NCI-H774 (cell line): Measurements from ENCODE around the gene RSPH1.

Experiments used
- DNase-seq: peaks from one replicate; lab custom pipeline; 2025; lab: John Stamatoyannopoulos, UW

RSPH1 gene

GRCh38 chr21:42531771-42532170 lies 35.7 kb upstream of the RSPH1 start:
- DNase-seq: no peak

GRCh38 chr21:42530167-42530518 lies 34.1 kb upstream of the RSPH1 start:
- DNase-seq: no peak

- DNase-seq: no peak
Measured at GRCh38 chr21:42527489-42528158, 31.6 kb upstream of the RSPH1 start.

GRCh38 chr21:42527127-42527488 lies 31.1 kb upstream of the RSPH1 start:
- DNase-seq: no peak

GRCh38 chr21:42526379-42526727 lies 30.3 kb upstream of the RSPH1 start:
- DNase-seq: no peak

GRCh38 chr21:42525676-42526378 lies 29.8 kb upstream of the RSPH1 start:
- DNase-seq: no peak

GRCh38 chr21:42525029-42525581 lies 29.1 kb upstream of the RSPH1 start:
- DNase-seq: no peak

- peak; percentile 58 for DNase-seq
Measured at GRCh38 chr21:42524341-42525028, 28.5 kb upstream of the RSPH1 start.

GRCh38 chr21:42523941-42524340 lies 27.9 kb upstream of the RSPH1 start:
- DNase-seq: no peak

- no peak for DNase-seq
Measured at GRCh38 chr21:42523211-42523610, 27.2 kb upstream of the RSPH1 start.

- no peak for DNase-seq
Measured at GRCh38 chr21:42522771-42523170, 26.7 kb upstream of the RSPH1 start.

GRCh38 chr21:42522271-42522670 lies 26.2 kb upstream of the RSPH1 start:
- no peak for DNase-seq

GRCh38 chr21:42521805-42522204 lies 25.8 kb upstream of the RSPH1 start:
- no peak for DNase-seq

- DNase-seq: no peak
Measured at GRCh38 chr21:42521384-42521783, 25.4 kb upstream of the RSPH1 start.

GRCh38 chr21:42520628-42521253 lies 24.7 kb upstream of the RSPH1 start:
- no peak for DNase-seq

GRCh38 chr21:42518626-42519025 lies 22.6 kb upstream of the RSPH1 start:
- no peak for DNase-seq

- no peak for DNase-seq
Measured at GRCh38 chr21:42518215-42518614, 22.2 kb upstream of the RSPH1 start.

- DNase-seq: no peak
Measured at GRCh38 chr21:42515708-42516502, 19.9 kb upstream of the RSPH1 start.

GRCh38 chr21:42514883-42515228 lies 18.8 kb upstream of the RSPH1 start:
- no peak for DNase-seq

GRCh38 chr21:42513985-42514882 lies 18.2 kb upstream of the RSPH1 start:
- DNase-seq: no peak
